Thyroid gland (tissue), 4 donors: ENCODE results near the gene ZNHIT1.

Experiments used
- CTCF ChIP-seq, 6 experiments: fragments of 200-600 bp in 3 of 6; fragments of 450-650 bp in 3 of 6; sonication (generic) in 3 of 6; IDR thresholded peaks; one replicate each; pipeline ENCODE4 v1.5.1; 2016 to 2019; ENCODE audit warnings: antibody characterized with exemption in 6 of 6, mild to moderate bottlenecking in 2 of 6, inconsistent platforms in 1 of 6, moderate library complexity in 1 of 6
- POLR2A ChIP-seq, 2 donors: fragments of 450-650 bp; IDR thresholded peaks; one replicate each; pipeline ENCODE4 v1.6.1; 2017; ENCODE audit warnings: antibody characterized with exemption in 2 of 2, mild to moderate bottlenecking in 2 of 2, moderate library complexity in 1 of 2

DNA sequence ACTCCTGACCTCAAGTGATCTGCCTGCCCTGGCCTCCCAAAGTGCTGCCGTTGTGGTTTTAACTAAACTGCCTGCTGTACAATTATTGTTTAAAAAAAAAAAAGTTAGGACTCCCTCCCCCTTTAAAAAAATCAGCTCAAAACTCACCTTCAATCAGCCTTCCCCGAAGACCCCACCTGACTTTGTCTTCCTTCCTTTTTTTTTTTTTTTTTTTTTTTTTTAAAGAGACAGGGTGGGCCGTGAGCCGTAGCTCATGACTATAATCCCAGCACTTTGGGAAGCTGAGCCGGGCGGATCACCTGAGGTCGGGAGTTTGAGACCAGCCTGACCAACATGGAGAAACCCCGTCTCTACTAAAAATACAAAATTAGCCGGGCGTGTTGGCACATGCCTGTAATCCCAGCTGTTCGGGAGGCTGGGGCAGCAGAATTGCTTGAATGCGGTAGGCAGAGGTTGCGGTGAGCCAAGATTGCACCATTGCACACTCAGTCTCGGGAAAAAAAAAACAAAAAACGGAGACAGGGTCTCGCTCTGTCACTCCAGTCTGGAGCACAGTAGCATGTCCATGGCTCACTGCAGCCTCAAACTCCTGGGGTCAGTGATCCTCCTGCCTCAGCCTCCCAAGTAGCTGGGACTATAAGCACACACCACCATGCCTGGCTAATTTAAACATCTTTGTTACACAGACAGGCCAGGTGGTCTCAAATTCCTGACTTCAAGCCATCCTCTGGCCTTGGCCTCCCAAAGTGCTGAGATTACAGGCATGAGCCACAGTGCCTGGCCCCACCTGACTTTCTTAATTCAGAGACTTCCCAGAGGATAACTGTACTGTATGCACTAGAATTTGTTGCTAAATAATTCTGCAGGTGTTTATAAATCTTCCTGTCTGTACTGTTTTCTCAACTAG lies 23.7 kb downstream of the ZNHIT1 start:
- TF ChIP-seq CTCF (IDR thresholded peaks at IDR 0.05) (no peak), POLR2A (IDR thresholded peaks at IDR 0.05) (no peak)
